Stimulated activated CD8-positive, alpha-beta memory T cell treated with anti-CD3 and anti-CD28 coated beads, Interleukin-15, amount 100 ng/mL, for 24 hours (primary cell): Measurements from ENCODE around the gene ASH1L.
"Not testable (repeated sequence)": the region's sequence is repeated elsewhere in the genome, so short reads cannot be mapped to it uniquely, and the experiment has no call there.

ENCODE experiments used
- DNase-seq: peaks from one replicate; pipeline ENCODE4 v3.0.0-alpha.2; 2020; ENCODE audit warnings: low read depth

Gene ASH1L

GRCh38 chr1:155555915-155556314 is 6.7 kb downstream of the ASH1L start:
- no peak for DNase-seq

DNA sequence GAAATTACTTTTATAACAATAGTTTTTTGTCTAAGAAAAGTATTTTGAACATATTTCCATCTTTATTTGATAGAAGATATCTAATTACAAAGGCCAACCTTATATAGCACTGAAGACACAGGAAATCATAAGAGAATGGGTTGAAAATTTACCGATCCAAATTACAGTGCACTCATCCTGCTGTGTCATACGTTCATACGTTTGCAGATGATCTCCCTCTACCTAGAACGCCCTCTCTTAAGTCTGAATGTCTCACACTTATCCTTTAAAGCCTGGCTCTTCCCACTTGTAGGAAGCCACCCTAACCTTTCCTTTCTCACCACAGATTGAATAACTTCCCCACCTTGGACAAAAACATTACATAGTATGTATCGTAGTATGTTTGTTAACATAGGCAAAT is 9.3 kb downstream of the ASH1L start:
- no peak for DNase-seq

- DNase-seq, result no peak
Observed at GRCh38 chr1:155548706-155549105, 13.9 kb downstream of the ASH1L start.

DNA sequence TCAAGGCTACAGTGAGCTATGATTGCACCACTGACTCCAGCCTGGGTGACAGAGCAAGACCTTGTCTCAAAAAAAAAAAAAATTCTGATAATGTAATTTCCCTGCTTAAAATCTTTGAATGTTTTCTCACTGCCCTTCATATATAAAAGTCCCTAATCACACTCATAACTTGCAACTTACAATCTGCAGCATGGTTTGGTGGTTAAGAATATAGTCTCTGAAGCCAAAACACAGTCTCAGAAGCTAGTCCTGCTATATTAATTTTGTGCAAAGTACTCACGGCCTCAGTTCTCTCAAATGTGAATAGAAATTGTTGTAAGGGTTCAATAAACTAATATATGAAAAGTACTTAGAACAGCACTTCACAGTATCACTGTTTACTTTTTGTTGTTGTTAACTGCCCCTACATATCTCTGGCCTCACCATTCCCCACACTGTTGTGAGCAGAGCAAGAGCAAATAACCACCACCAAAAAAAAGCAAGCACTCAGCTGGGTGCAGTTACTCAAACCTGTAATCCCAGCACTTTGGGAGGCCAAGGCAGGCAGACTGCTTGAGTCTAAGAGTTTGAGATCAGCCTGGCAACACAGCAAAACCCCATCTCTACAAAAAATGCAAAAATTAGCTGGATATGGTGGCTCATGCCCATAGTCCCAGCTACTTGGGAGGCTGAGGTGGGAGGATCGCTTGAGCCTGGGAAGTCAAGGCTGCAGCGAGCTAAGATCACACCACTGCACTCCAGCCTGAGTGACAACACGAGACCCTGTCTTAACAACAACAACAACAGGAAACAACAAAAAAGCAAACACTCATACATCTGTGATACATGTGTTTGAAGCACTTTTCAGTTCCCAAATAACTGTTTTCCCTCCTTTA is 22.4 kb downstream of the ASH1L start:
- DNase-seq, result no peak

GRCh38 chr1:155537193-155537592 is 25.4 kb downstream of the ASH1L start:
- DNase-seq, result no peak

GRCh38 chr1:155531624-155532023 is 31.0 kb downstream of the ASH1L start:
- DNase-seq, result no peak

DNA sequence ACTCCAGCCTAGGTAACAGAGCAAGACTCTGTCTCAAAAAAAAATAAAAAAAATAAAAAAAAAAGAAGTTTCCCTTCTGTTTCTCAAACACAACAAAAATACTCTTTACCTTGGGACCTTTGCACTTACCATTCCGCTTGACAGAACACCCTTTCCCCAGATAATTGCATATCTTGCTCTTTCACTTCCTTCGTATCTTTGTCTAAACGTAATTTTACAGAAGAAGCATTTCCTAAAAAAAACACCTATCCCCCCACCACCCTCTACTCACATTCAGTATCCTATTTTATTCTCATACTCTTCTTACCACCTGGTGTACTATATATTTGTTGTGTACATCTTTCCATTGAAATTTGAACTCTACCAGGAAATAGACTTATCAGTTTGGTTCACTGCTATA is 32.7 kb downstream of the ASH1L start:
- no peak for DNase-seq

GRCh38 chr1:155529109-155529508 is 33.5 kb downstream of the ASH1L start:
- no peak for DNase-seq

DNA sequence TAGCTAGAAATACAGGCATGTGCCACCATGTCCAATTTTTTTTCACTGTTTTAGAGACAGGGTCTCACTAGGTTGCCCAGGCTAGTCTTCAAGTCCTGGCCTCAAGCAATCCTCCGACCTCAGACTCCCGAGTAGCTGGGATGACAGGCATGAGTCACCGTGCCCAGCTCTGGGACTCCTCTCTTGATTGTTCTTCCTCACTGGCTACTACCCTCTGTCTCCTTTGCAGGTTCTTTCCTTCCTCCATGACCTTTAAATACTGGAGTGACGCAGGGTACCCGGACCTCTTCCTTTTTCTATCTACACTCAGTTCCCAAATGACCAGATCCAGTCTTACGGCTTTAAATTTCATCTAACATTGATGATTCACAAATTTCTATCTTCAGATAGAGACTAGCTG is 34.9 kb downstream of the ASH1L start:
- DNase-seq, result no peak

- DNase-seq, result no peak
Observed at GRCh38 chr1:155526356-155526755, 36.2 kb downstream of the ASH1L start.

DNA sequence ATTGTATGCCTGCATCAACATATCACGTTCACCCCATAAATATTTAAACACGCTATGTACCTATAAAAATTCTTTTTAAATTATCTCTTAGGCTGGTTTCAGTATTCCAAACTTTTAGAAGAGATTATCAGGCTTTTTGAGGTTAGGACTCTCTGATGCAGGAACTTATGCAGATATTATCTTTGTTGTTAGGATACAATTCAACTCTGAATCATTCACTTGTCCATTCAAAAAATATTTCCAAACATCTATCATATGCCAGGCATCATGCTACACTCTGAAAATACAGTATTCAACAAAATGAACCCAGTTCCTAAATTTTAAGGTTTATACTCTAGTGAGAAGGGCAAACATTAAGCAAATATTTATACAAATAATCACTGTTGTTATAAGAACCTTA is 40.5 kb downstream of the ASH1L start:
- DNase-seq, result no peak

GRCh38 chr1:155518484-155518883 is 44.1 kb downstream of the ASH1L start:
- no peak for DNase-seq

DNA sequence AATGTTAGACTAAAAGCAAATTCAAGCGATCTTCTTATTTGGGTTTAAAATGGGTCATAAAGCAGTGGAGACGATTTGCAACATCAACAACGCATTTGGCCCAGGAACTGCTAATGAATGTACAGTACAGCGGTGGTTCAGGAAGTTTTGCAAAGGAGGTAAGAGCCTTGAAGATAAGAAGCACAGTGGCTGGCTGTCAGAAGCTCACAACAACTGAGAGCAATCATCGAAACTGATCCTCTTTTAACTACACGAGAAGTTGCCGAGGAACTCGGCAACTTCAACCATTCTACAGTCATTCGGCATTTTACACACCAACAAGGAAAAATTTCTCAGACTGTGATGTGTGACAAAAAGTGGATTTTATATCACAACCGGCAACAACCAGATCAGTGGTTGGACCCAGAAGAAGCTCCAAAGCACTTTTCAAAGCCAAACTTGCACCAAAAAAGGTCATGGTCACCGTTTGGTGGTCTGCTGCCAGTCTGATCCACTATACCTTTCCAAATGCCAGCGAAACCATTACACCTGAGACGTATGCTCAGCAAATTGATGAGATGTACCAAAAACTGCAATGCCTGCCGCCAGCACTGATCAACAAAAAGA is 47.9 kb downstream of the ASH1L start:
- no peak for DNase-seq

- DNase-seq, result no peak
Observed at GRCh38 chr1:155513300-155513916, 49.2 kb downstream of the ASH1L start.

DNA sequence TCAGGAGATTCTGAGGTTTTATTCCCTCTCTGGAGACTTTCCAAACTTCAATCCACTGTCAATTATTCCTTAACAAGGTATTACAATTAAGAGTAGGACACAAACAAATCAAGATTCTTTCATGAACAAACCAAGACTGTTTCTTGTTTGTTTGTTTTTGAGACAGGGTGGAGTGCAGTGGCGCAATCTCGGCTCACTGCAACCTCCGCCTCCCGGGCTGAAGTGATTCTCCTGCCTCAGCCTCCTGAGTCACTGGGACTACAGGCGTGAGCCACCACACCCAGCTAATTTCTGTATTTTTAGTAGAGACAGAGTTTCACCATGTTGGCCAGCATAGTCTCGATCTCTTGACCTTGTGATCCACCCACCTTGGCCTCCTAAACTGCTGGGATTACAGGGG is 51.2 kb downstream of the ASH1L start:
- not testable (repeated sequence) for DNase-seq

DNA sequence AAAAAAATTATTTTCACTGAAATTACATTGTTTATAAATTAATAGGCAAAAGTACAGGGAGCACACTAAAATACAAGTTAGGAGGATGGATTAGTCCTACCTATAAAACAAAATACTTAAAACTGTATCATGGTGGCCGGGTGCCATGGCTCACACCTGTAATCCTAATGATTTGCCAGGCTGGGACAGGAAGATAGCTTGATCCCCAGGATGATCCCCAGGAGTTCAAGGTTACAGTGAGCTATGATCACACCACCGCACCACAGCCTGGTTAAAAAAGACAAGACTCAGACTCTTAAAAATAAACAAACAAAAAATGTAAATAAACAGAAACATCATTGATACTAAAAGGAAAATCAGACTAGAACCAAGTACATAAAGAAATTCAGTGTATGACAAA is 53.5 kb downstream of the ASH1L start:
- no peak for DNase-seq

DNA sequence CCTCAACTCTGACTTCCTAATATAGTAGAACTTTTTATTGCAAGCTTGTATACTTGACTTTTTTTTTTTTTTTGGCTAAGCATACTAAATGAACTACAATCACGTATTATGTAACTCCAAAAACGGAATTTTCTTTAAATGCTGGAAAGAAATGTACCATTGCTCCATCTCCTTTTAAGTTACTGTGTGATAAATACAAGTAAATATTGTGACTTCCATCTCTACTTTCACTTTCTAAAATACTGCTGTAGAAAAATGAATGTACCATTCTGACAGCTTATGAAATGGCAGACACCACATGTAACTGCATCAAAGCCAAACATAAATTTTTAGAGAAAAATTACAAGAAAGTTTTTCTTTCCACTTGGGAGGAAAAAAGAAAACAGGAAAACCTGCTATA is 54.7 kb downstream of the ASH1L start:
- DNase-seq, result no peak

- DNase-seq, result not testable (repeated sequence)
Observed at GRCh38 chr1:155505963-155506362, 56.6 kb downstream of the ASH1L start.

GRCh38 chr1:155504207-155504606 is 58.4 kb downstream of the ASH1L start:
- DNase-seq, result no peak

DNA sequence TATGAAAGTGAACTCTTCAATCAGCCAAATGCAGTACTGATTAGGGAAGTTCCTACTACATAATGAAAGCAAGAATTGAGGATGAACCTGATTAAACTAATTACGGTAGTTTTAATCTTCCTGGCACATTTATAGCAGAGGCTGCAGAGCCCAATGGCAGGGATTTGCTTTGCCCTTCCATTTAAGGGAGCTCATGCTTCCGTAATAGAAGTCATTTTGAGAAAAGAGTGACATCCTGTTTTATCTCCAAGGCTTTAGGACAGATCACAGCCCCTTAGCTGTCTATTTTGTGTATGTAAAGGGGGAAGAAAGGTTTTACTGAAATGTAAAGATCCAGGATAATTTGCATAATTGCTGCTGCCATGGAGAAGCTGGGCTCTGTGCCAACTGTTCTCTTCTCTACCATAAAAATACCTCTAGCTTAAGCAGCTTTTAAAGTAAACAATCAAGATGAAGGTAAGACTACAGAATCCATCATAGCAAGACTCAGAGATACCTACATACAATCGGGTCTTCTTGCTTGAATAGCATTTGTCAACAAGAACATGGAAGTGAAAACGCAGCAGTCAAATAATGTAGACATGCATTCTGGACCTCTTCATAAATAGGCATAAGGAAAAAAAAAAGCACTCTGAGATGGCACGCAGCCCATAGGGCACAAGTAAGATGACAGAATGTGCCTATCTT is 62.5 kb downstream of the ASH1L start:
- no peak for DNase-seq

DNA sequence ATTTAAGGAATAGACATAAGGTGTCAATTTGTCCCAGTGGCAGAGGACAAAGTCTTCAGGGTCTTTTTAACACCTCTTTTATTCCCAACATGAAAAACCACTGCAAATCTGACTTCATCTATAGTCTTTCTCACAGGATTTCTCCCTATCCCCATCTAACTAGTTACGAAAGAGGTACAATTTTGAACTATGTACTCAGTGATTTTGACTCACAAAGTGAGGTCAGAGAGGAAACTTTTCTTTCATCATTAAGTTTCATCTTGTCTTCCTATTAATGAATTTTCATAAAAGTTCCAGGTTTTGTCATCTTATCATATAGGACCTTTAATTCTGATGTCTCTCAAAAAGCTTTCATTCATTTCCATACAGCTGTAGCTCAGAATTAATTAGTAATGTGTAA is 63.3 kb downstream of the ASH1L start:
- no peak for DNase-seq

DNA sequence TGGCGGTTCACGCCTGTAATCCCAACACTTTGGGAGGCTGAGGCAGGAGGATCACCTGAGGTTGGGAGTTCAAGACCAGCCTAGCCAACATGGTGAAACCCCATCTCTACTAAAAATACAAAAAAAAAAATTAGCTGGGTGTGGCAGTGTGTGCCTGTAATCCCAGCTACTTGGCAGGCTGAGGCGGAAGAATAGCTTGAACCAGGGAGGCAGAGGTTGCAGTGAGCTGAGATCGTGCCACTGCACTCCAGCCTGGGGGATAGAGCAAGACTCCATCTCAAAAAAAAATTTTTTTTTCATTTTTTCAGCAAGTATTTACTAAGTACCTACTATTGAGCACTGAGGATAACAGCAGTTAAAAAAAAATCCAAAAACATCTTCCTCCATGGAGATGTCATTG is 69.0 kb downstream of the ASH1L start:
- DNase-seq, result not testable (repeated sequence)

GRCh38 chr1:155488419-155488818 is 74.2 kb downstream of the ASH1L start:
- not testable (repeated sequence) for DNase-seq
